Heart left ventricle (tissue), 16 donors: ENCODE results near the gene TRAM2. TPM values are rescaled to one million over a fixed set of nuclear protein-coding genes. Genes with fewer than 3 reads are reported as not detected.

Experiments
- ATAC-seq, 4 donors: fragments of 200-7000 bp; cut with Tn5 transposase; one replicate each; pipeline ENCODE4 v1.9.1; 2020 to 2022; ENCODE audit warnings: moderate library complexity in 4 of 4, mild to moderate bottlenecking in 3 of 4, moderate number of reproducible peaks in 1 of 4
- DNase-seq, 5 donors: peaks; one replicate each; pipeline ENCODE4 v3.0.0-alpha.2; 2020
- H3K27ac ChIP-seq, 12 donors: fragments of 200-600 bp; sonication (generic) in 4 of 12; one replicate each; pipeline versions ENCODE4 v1.5.0 to v1.8.0; 2016 to 2022; ENCODE audit warnings: mild to moderate bottlenecking in 2 of 12
- H3K27me3 ChIP-seq, 9 donors: fragments of 200-600 bp; sonication (generic) in 2 of 9; one replicate each; pipeline versions ENCODE4 v1.5.1 to v1.8.0; 2016 to 2022; ENCODE audit warnings: mild to moderate bottlenecking in 3 of 9
- H3K36me3 ChIP-seq, 9 donors: fragments of 200-600 bp; sonication (generic) in 2 of 9; one replicate each; pipeline versions ENCODE4 v1.5.0 to v1.8.0; 2018 to 2022; ENCODE audit warnings: mild to moderate bottlenecking in 2 of 9
- H3K4me1 ChIP-seq, 12 donors: fragments of 200-600 bp; sonication (generic) in 4 of 12; one replicate each; pipeline versions ENCODE4 v1.5.0 to v1.8.0; 2016 to 2022; ENCODE audit warnings: mild to moderate bottlenecking in 3 of 12
- H3K4me3 ChIP-seq, 12 donors: fragments of 200-600 bp; sonication (generic) in 4 of 12; one replicate each; pipeline versions ENCODE4 v1.5.0 to v1.8.0; 2017 to 2022; ENCODE audit warnings: mild to moderate bottlenecking in 9 of 12, moderate library complexity in 4 of 12
- H3K9me3 ChIP-seq, 12 donors: fragments of 200-600 bp; sonication (generic) in 4 of 12; one replicate each; pipeline versions ENCODE4 v1.5.0 to v1.8.0; 2016 to 2022; ENCODE audit warnings: mild to moderate bottlenecking in 1 of 12
- CTCF ChIP-seq, 12 donors: fragments of 200-600 bp; sonication (generic) in 4 of 12; IDR thresholded peaks; one replicate each; pipeline versions ENCODE4 v1.5.0 to v1.8.0; 2018 to 2022; ENCODE audit warnings: antibody characterized with exemption in 12 of 12, mild to moderate bottlenecking in 5 of 12
- POLR2A ChIP-seq, 2 donors: fragments of 450-650 bp; IDR thresholded peaks; one replicate each; pipeline ENCODE4 v1.6.1; 2017; ENCODE audit warnings: antibody characterized with exemption in 2 of 2, mild to moderate bottlenecking in 2 of 2, moderate library complexity in 2 of 2
- WGBS, 4 donors: extraction: QIAGEN DNeasy Blood & Tissue Kit in 2 of 4; methylation state at CpG; one replicate each; pipeline versions ENCODE4 v1.1.5 to v1.1.7; 2013 to 2018; 5-methylcytosine and 5-hydroxymethylcytosine counted together
- intact Hi-C, 10 donors: fragments of 100-400 bp; cut with DNase I; formaldehyde crosslinking; loops; one replicate each; pipeline versions ENCODE4 v1.11.1 to v1.14.2; 2022
- polyA plus RNA-seq, 2 donors: library from polyadenylated mRNA; stranded (reverse); fragments of 200-250 nt; gene quantifications; one replicate each; pipeline ENCODE4 v1.2.3, GENCODE V29; 2013
- total RNA-seq, 9 donors: library from RNA; depleted of rRNA in 2 of 9; stranded (reverse); fragments of >200 nt in 2 of 9; fragmentation: NEBNext Ultra II Directional in 3 of 9; extraction: Animal tissue kit (Norgen Biotek cat#: 25700) in 3 of 9; gene quantifications; one replicate each; pipeline versions ENCODE4 v1.1.0 to v1.2.4, GENCODE V29; 2016 to 2023
- donor health status: ischemic (EF 13 %, LVEDD 7.1; RV severe dilation, severe dysfunction).
- donor health status: healthy with polysubstance abuse.
- donor health status: DM: no; HTN: yes; CAD: no.
- donor health status: DM: no; HTN: no; CAD: no.
- donor health status: ischemic (EF 25% LVEDD 6.9; RV normal size, moderate dysfunction).
- donor health status: ischemic (EF 25% LVEDD 5.7; RV mildly dilated, moderate dysfunction).
- donor health status: healthy.
- donor health status: DM: yes; HTN: yes; CAD: no.
- donor health status: ischemic (EF 35%, LVEDD 5.7; RV mildly dilated, moderate dysfunction).
- donor health status: nonischemic (EF 11% LVEDD 7.7; RV severe dilation, severe dysfunction).
- donor health status: DM: yes; HTN: yes; CAD: no.
- donor health status: PGD.
- donor health status: ischemic (EF 29% LVEDD 5.4; RV normal size, mild dysfunction).
- donor health status: nonischemic (EF 23%, LVEDD 6.1; RV moderate dilation, normal function).

Gene TRAM2
- total and polyA plus RNA-seq, 11 donors: 4.7 to 19.0 (median 12.1) TPM

- WGBS, 4 donors: 89 to 91% (median 90%) methylated on average over 2 of the region's 2 CpGs
- ATAC-seq (no peak), DNase-seq (no peak)
- H3K27me3 ChIP-seq: no peaks in the 10 kb centered on the region
- no peak overlapping the region for H3K4me3 ChIP-seq
- peaks cover 0 to under 1% (median 0%) of the 10 kb centered on the region in 12 donors for H3K9me3 ChIP-seq
- H3K36me3 ChIP-seq: no peaks in the 10 kb centered on the region
- no peaks in the 10 kb centered on the region for H3K4me1 ChIP-seq
- no peak overlapping the region for H3K27ac ChIP-seq
- intact Hi-C loops: no loop called here
- TF ChIP-seq CTCF (IDR thresholded peaks at IDR 0.05): no peak
- no peak for TF ChIP-seq POLR2A (IDR thresholded peaks at IDR 0.05)
These were observed 43.4 kb upstream of the TRAM2 start for GRCh38 chr6:52620055-52620905.

- ATAC-seq: no peak
- no peak overlapping the region for H3K4me3 ChIP-seq
These were observed 40.2 kb upstream of the TRAM2 start for GRCh38 chr6:52617087-52617486.

GRCh38 chr6:52616059-52616690 is 39.3 kb upstream of the TRAM2 start:
- Histone ChIP-seq H3K4me1 (no peaks in the 10 kb centered on the region), H3K27me3 (no peaks in the 10 kb centered on the region), H3K27ac (no peak overlapping the region), H3K4me3 (no peak overlapping the region), H3K36me3 (no peaks in the 10 kb centered on the region), H3K9me3 (no peaks in the 10 kb centered on the region)
- DNase-seq: no peak
- WGBS, 4 donors: 91 to 95% (median 93%) methylated on average over 2 of the region's 2 CpGs
- intact Hi-C loops: no loop called here
- TF ChIP-seq CTCF (IDR thresholded peaks at IDR 0.05) (no peak), POLR2A (IDR thresholded peaks at IDR 0.05) (no peak)
- ATAC-seq: no peak

More at GRCh38 chr6:52617087-52617486, 40.2 kb upstream of the TRAM2 start:
- Histone ChIP-seq H3K4me1 (no peaks in the 10 kb centered on the region), H3K36me3 (no peaks in the 10 kb centered on the region), H3K9me3 (no peaks in the 10 kb centered on the region), H3K27ac (no peak overlapping the region), H3K27me3 (no peaks in the 10 kb centered on the region)
- no peak for DNase-seq
- WGBS, 4 donors: 53 to 70% (median 60%) methylated on average over 4 of the region's 4 CpGs
- intact Hi-C loops: no loop called here
- TF ChIP-seq POLR2A (IDR thresholded peaks at IDR 0.05): no peak
- no peak for TF ChIP-seq CTCF (IDR thresholded peaks at IDR 0.05)

- DNase-seq: no peak
- no peak overlapping the region for H3K27ac ChIP-seq
- no peaks in the 10 kb centered on the region for H3K36me3 ChIP-seq
- WGBS, 4 donors: 74 to 77% (median 74%) methylated on average over 6 of the region's 6 CpGs
- TF ChIP-seq POLR2A (IDR thresholded peaks at IDR 0.05): no peak
- no peak for TF ChIP-seq CTCF (IDR thresholded peaks at IDR 0.05)
- no peak overlapping the region for H3K4me3 ChIP-seq
- no peak for ATAC-seq
- peaks cover 0 to 10% (median 0%) of the 10 kb centered on the region in 12 donors for H3K9me3 ChIP-seq
- H3K27me3 ChIP-seq: no peaks in the 10 kb centered on the region
- H3K4me1 ChIP-seq: no peaks in the 10 kb centered on the region
- intact Hi-C loops: loop anchor here in 1 of 10 donors (5.0 kb wide), 1 partner anchor 35 kb away; no protein-coding TSS in a partner anchor
These were observed 35.6 kb upstream of the TRAM2 start for GRCh38 chr6:52612336-52613054.
